AG04450 (cell line): ENCODE results near the gene PPP1R18. TPM values are rescaled to one million over a fixed set of nuclear protein-coding genes. Genes with fewer than 3 reads are reported as not detected.
A peak's percentile ranks its signal among the peaks of the same experiment; 100 is the strongest.

Experiments
- CTCF ChIA-PET: fragments of 300-600, 350-600 bp; formaldehyde crosslinking; extraction: SDS; loops from one replicate; lab custom pipeline; 2022; ENCODE audit warnings: antibody characterized with exemption, inconsistent platforms; lab: Charles Lee
- POLR2A ChIA-PET: fragments of 350-600 bp; formaldehyde crosslinking; extraction: SDS; loops from one replicate; lab custom pipeline; 2021; ENCODE audit warnings: antibody characterized with exemption, inconsistent platforms; lab: Yijun Ruan, JAX
- DNase-seq: peaks from one replicate; pipeline ENCODE4 v3.0.0-alpha.2; 2011; ENCODE audit warnings: low read depth, low spot score
- H3K27ac ChIP-seq: one replicate; pipeline ENCODE4 v1.5.1; 2012; ENCODE audit warnings: low read depth, low read length, control low read depth
- H3K27me3 ChIP-seq: one replicate; pipeline ENCODE4 v1.6.0; 2012; ENCODE audit warnings: low read length; ENCODE audit not compliant: control insufficient read depth, insufficient read depth
- H3K4me3 ChIP-seq: 2 replicates; pipeline ENCODE4 v1.5.1; 2011; ENCODE audit warnings: mild to moderate bottlenecking, low read depth, low read length, control low read depth
- H3K9me3 ChIP-seq: 2 replicates; pipeline ENCODE4 v1.5.1; 2012; ENCODE audit warnings: low read length; ENCODE audit not compliant: control insufficient read depth, insufficient read depth
- polyA plus RNA-seq: library from polyadenylated mRNA; depleted of rRNA; stranded (reverse); fragments of >200 nt; gene quantifications from 2 replicates; pipeline ENCODE4 v1.2.3, GENCODE V29; 2011
- TF ChIP-seq, protein P1 (sequence below): IDR thresholded peaks from 2 replicates; pipeline ENCODE4 v1.5.1; 2011; ENCODE audit warnings: low read depth, low read length, control low read depth, inconsistent platforms

PPP1R18 gene
- polyA plus RNA-seq, 1 experiment = 83.2 TPM

DNA sequence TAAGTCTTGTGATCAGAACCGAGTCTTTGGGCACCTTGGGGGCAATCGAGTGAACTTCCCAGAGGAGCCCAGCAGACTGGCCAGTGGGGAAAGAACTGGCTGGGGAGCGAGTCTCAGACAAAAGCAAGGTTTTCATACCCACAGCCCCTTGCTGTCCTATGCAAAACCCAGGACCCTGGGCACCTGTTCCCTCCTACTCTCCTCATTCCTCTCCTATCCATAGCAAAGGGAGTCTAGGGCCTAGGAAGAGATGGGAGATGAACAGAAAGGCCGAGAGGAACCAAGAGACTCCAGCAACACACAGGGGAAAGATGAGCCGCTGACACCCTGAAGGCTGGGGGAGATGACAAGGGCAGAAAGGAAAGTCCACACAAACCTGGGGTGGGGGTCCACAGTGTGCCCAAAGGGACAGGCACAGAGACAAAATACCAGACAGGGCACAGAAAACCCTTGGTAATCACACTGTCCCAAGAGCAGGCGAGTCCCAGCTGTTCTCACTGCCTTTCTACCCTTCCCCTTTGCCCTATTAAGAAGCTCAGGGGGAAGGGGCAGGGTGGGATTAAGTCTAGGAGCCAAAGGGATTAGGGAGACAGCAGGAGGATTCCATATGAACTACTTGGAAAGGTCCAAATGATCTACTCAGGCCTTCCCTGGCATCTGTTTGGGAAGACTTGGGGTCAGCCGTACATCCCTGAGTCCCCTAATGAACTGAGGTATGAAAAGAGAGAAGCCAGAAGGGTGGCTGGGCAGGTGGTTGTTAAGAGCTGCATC is 6.5 kb downstream of the PPP1R18 start:
- ChIA-PET POLR2A (interaction anchor here (0.8 to 2.0 kb wide), 6 partner anchors 8 to 42 kb away, joined by 3 to 18 read pairs (median 4); partner anchors contain the start of genes MDC1 and NRM), CTCF (interaction anchor here (0.8 to 6.6 kb wide), 13 partner anchors 11 to 413 kb away, joined by 3 to 105 read pairs (median 7); partner anchors contain the start of genes MDC1, NRM and TUBB)
- TF ChIP-seq, protein P1, sequence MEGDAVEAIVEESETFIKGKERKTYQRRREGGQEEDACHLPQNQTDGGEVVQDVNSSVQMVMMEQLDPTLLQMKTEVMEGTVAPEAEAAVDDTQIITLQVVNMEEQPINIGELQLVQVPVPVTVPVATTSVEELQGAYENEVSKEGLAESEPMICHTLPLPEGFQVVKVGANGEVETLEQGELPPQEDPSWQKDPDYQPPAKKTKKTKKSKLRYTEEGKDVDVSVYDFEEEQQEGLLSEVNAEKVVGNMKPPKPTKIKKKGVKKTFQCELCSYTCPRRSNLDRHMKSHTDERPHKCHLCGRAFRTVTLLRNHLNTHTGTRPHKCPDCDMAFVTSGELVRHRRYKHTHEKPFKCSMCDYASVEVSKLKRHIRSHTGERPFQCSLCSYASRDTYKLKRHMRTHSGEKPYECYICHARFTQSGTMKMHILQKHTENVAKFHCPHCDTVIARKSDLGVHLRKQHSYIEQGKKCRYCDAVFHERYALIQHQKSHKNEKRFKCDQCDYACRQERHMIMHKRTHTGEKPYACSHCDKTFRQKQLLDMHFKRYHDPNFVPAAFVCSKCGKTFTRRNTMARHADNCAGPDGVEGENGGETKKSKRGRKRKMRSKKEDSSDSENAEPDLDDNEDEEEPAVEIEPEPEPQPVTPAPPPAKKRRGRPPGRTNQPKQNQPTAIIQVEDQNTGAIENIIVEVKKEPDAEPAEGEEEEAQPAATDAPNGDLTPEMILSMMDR = no peak
- Histone ChIP-seq H3K4me3 (peak overlapping the region; percentile 45), H3K9me3 (no peaks in the 10 kb centered on the region; the same call in 1 of the 2 replicates), H3K27me3 (no peaks in the 10 kb centered on the region), H3K27ac (peak overlapping the region; percentile 39)
- DNase-seq = no peak

DNA sequence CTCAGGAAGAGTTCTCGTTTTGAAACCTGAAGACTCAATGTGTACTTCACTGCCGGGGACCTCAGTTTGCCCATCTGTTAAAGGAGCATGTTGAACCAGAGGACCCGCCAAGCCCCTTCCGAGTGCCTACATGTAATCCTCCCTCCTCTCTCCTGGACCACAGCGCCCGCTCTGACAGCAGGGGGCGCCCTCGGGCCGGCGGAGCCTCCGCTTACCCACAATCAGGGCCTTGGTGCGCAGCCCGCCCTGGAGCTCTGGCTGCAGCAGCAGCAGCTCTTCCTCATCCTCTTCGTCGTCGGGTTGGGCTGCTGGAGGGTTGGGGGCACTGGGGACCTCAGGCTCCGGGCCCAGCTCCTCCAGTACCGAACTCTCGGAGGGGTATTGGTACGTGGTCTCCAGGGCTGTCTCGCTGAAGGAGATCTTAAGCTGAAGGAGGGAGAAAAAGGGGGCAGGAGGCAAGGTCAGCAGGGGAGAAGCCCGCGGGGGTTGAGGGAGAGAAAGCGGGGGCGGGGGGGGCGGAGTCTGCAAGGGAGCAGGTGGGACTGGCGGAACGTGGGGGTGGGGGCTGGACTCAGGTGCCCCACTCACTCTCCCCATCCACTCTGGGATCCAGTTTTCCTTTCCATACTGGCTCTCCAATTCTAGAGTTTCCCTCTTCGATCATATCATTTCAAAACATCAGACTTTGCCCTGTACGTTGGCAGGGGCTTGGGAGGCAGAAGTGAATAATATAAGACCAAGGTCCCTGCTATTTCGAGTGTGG is 7.3 kb downstream of the PPP1R18 start:
- H3K27me3 ChIP-seq = no peaks in the 10 kb centered on the region
- H3K4me3 ChIP-seq = peak overlapping the region; percentile 45
- DNase-seq = no peak
- TF ChIP-seq, protein P1 = peak; percentile 95
- ChIA-PET POLR2A (interaction anchor here (0.5 to 2.0 kb wide), 10 partner anchors 8 to 90 kb away, joined by 3 to 18 read pairs (median 4); partner anchors contain the start of genes MDC1 and NRM), CTCF (interaction anchor here (0.5 to 6.6 kb wide), 27 partner anchors 8 to 863 kb away, joined by 3 to 105 read pairs (median 4); partner anchors contain the start of genes MDC1, NRM and TUBB)
- no peaks in the 10 kb centered on the region; the same call in 1 of the 2 replicates for H3K9me3 ChIP-seq
- H3K27ac ChIP-seq = peak overlapping the region; percentile 39

DNA sequence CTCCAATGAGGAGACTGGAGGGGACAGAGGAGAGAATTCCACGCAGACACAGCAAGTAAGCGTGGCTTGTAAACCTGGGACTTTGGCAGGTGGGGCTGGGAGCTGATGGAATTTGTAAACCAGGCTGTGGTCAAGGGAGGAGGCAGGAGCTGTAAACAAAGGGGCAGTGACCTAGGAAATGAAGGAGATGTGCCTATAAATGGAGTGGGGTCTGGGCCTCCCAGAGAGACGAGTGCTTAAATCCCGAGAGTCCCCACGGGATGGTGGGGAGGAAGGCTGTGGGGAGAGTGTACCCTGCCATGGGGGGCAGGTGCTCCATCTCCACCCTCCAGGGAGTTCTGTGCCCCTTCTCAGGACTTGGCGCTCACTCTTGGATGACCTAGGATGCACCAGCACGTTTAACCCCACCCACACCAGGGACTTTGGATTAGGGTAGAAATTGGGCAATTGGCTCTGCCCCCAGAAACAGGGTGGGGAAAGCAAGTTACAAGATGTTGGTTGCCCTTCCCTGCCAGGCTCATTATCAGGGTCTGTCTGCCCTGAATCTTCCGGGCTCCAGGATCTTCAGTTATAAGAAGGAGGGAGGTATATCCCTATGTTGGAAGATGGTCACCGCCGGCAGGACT is 9.7 kb downstream of the PPP1R18 start:
- Histone ChIP-seq H3K4me3 (no peak overlapping the region), H3K27me3 (no peaks in the 10 kb centered on the region), H3K9me3 (no peaks in the 10 kb centered on the region; the same call in 1 of the 2 replicates), H3K27ac (peak overlapping the region; percentile 31)
- no peak for DNase-seq
- ChIA-PET POLR2A (no interaction called here), CTCF (interaction anchor here (6.6 kb wide), 1 partner anchor 46 kb away, joined by 105 read pairs; the partner anchor contains the start of gene TUBB)
- TF ChIP-seq, protein P1 = no peak

DNA sequence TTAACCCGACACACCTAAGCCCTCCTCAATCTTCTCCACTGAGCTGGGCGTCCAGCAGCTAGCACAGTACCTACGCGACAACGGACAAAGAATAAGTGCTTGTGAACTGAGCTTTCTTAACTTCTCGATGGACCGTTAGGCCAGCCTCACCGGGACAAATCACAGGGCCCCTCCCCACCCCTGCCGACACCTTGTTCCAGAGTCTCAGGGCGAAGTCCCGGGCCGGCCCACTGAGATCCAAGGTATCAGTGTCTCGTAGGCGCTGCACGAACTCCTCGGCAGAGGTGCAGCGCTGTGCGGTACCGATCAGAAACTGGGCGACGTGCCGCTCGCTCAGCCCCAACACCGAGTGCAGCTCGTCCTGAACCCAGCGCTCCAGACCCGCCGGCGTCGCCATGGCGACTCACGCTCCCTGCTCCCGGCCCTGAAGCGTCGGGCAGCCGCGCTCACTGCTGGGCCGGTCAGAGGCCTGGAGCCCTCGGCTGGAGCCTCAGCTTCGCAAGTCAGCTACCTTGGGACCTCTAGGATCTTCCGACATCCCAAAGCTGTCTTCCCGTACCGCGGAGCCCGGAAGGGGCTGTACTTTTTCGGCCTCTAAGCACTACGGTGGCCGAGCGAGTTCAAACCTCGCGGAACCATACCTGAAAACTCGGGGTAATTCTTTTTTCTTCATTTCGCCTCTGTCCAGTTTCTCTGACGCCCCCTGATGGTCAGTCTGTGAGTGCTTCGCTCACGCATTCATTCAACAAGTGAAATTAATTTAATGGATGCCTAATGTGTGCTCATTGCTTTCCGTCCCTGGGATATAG is 13.8 kb downstream of the PPP1R18 start, which contains the start of gene DHX16:
TSS of gene DHX16 (minus strand) at position 562 of the 809 bp plus-strand sequence. CDS start at position 397, 165 bp downstream.
- Histone ChIP-seq H3K9me3 (no peaks in the 10 kb centered on the region; the same call in 1 of the 2 replicates), H3K27ac (peak within 1 kb of the TSS; percentile 31), H3K27me3 (no peaks in the 10 kb centered on the region), H3K4me3 (peak within 1 kb of the TSS; percentile 98)
- peak; percentile 96 for DNase-seq
- TF ChIP-seq, protein P1 = peak; percentile 93
- CTCF ChIA-PET = interaction anchor here (0.6 to 3.9 kb wide), 18 partner anchors 8 to 726 kb away, joined by 3 to 24 read pairs (median 4); no protein-coding TSS in a partner anchor
- POLR2A ChIA-PET = interaction anchor here (0.5 to 1.5 kb wide), 8 partner anchors 15 to 1080 kb away, joined by 3 to 9 read pairs (median 4); no protein-coding TSS in a partner anchor
